HepG2 (cell line): Measurements from ENCODE around the gene SLC25A43. TPM values are rescaled to one million over a fixed set of nuclear protein-coding genes. Genes with fewer than 3 reads are reported as not detected.
A peak's percentile ranks its signal among the peaks of the same experiment; 100 is the strongest.

Experiments
- ATAC-seq: fragments of 200-7000 bp; cut with Tn5 transposase; 3 replicates; pipeline ENCODE4 v1.9.1; 2020; ENCODE audit warnings: mild to moderate bottlenecking, moderate library complexity
- BruUV-seq: library from RNA; stranded (reverse); fragments of 400-500 nt; replicated peaks from 2 replicates; lab custom pipeline; 2021; lab: Mats Ljungman, UMichigan
- CTCF ChIA-PET: fragments of 300-600 bp; formaldehyde crosslinking; extraction: SDS; loops from one replicate; lab custom pipeline; 2021; ENCODE audit warnings: low total read pairs, inconsistent platforms, low intra/inter-chr PET ratio; lab: Yijun Ruan, JAX
- POLR2A ChIA-PET: fragments of 350-600 bp; sonication (Branson Sonifier 250); formaldehyde crosslinking; loops from one replicate; lab custom pipeline; 2020; ENCODE audit warnings: antibody characterized with exemption, inconsistent platforms; lab: Yijun Ruan, JAX
- DNase-seq: peaks from one replicate; pipeline ENCODE4 v3.0.0-alpha.2; 2015; ENCODE audit warnings: low spot score
- FAIRE-seq: peaks from 3 replicates; lab custom pipeline; 2011; peaks lifted over from hg19 to GRCh38; lab: Jason Lieb, UNC
- H2AFZ ChIP-seq: one replicate; pipeline ENCODE4 v1.6.1; 2011; ENCODE audit warnings: low read length, inconsistent platforms
- H3K27ac ChIP-seq: fragments of 300-600 bp; 3 replicates; pipeline ENCODE4 v1.8.0; 2011; ENCODE audit warnings: mixed run types, mild to moderate bottlenecking, mixed read lengths, low read length, inconsistent platforms; ENCODE audit not compliant: insufficient read depth; ENCODE audit errors: extremely low read length
- H3K27me3 ChIP-seq, 2 experiments: fragments of 200-600 bp in 1 of 2; 2 replicates in 1 of 2; 3 replicates in 1 of 2; pipeline versions ENCODE4 v1.6.0 to v1.8.0; 2011; ENCODE audit warnings: low read length in 2 of 2, mild to moderate bottlenecking in 2 of 2, moderate library complexity in 2 of 2, inconsistent platforms in 1 of 2; ENCODE audit not compliant: insufficient read depth in 2 of 2, control insufficient read depth in 1 of 2
- H3K36me3 ChIP-seq, 2 experiments: fragments of 200-600 bp in 1 of 2; replicated peaks in 1 of 2; 2 replicates in 1 of 2; 3 replicates in 1 of 2; pipeline versions ENCODE4 v1.5.1 to v1.8.0; 2011; ENCODE audit warnings: low read length in 2 of 2, inconsistent platforms in 1 of 2; ENCODE audit not compliant: insufficient read depth in 2 of 2, control insufficient read depth in 1 of 2
- H3K4me1 ChIP-seq: 2 replicates; pipeline ENCODE4 v1.5.1; 2012; ENCODE audit warnings: low read length, inconsistent platforms; ENCODE audit not compliant: insufficient read depth
- H3K4me2 ChIP-seq: 2 replicates; pipeline ENCODE4 v1.6.0; 2011; ENCODE audit warnings: low read depth, low read length, inconsistent platforms
- H3K4me3 ChIP-seq, 3 experiments: fragments of 200-600 bp in 1 of 3; sonication (generic), shearing (Covaris generic) in 1 of 3; replicated peaks in 1 of 3; 2 replicates each; pipeline ENCODE4 v1.5.1; 2011 to 2016; ENCODE audit warnings: low read length in 3 of 3, inconsistent platforms in 2 of 3, low read depth in 2 of 3, mild to moderate bottlenecking in 2 of 3, control low read depth in 1 of 3, mixed read lengths in 1 of 3; ENCODE audit not compliant: insufficient read depth in 1 of 3
- H3K79me2 ChIP-seq: one replicate; pipeline ENCODE4 v1.6.1; 2011; ENCODE audit warnings: low read length, inconsistent platforms; ENCODE audit not compliant: insufficient read depth
- H3K9ac ChIP-seq: 2 replicates; pipeline ENCODE4 v1.6.0; 2011; ENCODE audit warnings: mild to moderate bottlenecking, low read depth, low read length, inconsistent platforms; ENCODE audit not compliant: insufficient read depth
- H3K9me3 ChIP-seq: 2 replicates; pipeline ENCODE4 v1.5.1; 2012; ENCODE audit warnings: mild to moderate bottlenecking, low read length
- H4K20me1 ChIP-seq: 2 replicates; pipeline ENCODE4 v1.6.0; 2011; ENCODE audit warnings: inconsistent platforms, mild to moderate bottlenecking, low read length, moderate library complexity; ENCODE audit not compliant: insufficient read depth
- DDIT3 ChIP-seq: sonication (generic); formaldehyde crosslinking; IDR thresholded peaks from 2 replicates; pipeline ENCODE4 v1.4.0; 2020; ENCODE audit warnings: mild to moderate bottlenecking, missing genetic modification reagents
- DPF2 ChIP-seq: sonication (generic); formaldehyde crosslinking; IDR thresholded peaks from 2 replicates; pipeline ENCODE4 v1.4.0; 2020; ENCODE audit warnings: mild to moderate bottlenecking, low read depth, missing genetic modification reagents, borderline replicate concordance
- ETS1 ChIP-seq: sonication (generic); formaldehyde crosslinking; IDR thresholded peaks from 2 replicates; pipeline ENCODE4 v1.4.0; 2020; ENCODE audit warnings: missing genetic modification reagents
- GRHL1 ChIP-seq: sonication (generic); formaldehyde crosslinking; conservative IDR thresholded peaks from 2 replicates; pipeline ENCODE4 v1.8.0; 2022; ENCODE audit warnings: missing genetic modification reagents
- HDAC6 ChIP-seq: fragments of 200-600 bp; sonication (generic); IDR thresholded peaks from 2 replicates; pipeline ENCODE4 v1.7.0; 2017; ENCODE audit warnings: mild to moderate bottlenecking, antibody characterized with exemption, low read length, low read depth
- IKZF4 ChIP-seq: sonication (generic); formaldehyde crosslinking; IDR thresholded peaks from 2 replicates; pipeline ENCODE4 v1.5.1; 2020; ENCODE audit warnings: borderline replicate concordance, mild to moderate bottlenecking, low read depth, missing genetic modification reagents; ENCODE audit errors: not compliant biosample characterization
- NAIF1 ChIP-seq: sonication (generic); formaldehyde crosslinking; IDR thresholded peaks from 2 replicates; pipeline ENCODE4 v1.5.0; 2020; ENCODE audit warnings: mild to moderate bottlenecking, missing genetic modification reagents, borderline replicate concordance
- NR1H2 ChIP-seq: sonication (generic); formaldehyde crosslinking; IDR thresholded peaks from 2 replicates; pipeline ENCODE4 v1.8.1; 2022; ENCODE audit warnings: low read depth, missing genetic modification reagents, borderline replicate concordance
- SRF ChIP-seq: IDR thresholded peaks from 2 replicates; pipeline ENCODE4 v1.6.1; 2011; ENCODE audit warnings: mild to moderate bottlenecking, low read depth, low read length, moderate library complexity
- TRIM22 ChIP-seq: fragments of 450-650 bp; IDR thresholded peaks from 2 replicates; pipeline ENCODE4 v1.6.1; 2017
- ZFAT ChIP-seq: sonication (generic); formaldehyde crosslinking; conservative IDR thresholded peaks from 2 replicates; pipeline ENCODE4 v1.8.1; 2023; ENCODE audit warnings: missing genetic modification reagents, inconsistent platforms
- ZFP36 ChIP-seq: fragments of 150-350 bp; IDR thresholded peaks from 2 replicates; pipeline ENCODE4 v1.6.1; 2018; ENCODE audit warnings: borderline replicate concordance, low read length, low read depth; ENCODE audit not compliant: partially characterized antibody
- ZNF431 ChIP-seq: sonication (generic); formaldehyde crosslinking; IDR thresholded peaks from 2 replicates; pipeline ENCODE4 v1.9.0; 2022; ENCODE audit warnings: missing genetic modification reagents, low read depth, mild to moderate bottlenecking, borderline replicate concordance
- ZNF775 ChIP-seq: sonication (generic); formaldehyde crosslinking; IDR thresholded peaks from 2 replicates; pipeline ENCODE4 v1.4.0; 2020; ENCODE audit warnings: missing genetic modification reagents, mild to moderate bottlenecking, moderate library complexity, borderline replicate concordance
- WGBS: methylation state at CpG from one replicate; pipeline ENCODE4 v1.1.6; 2017; ENCODE audit warnings: low lambda C conversion rate; 5-methylcytosine and 5-hydroxymethylcytosine counted together
- in situ Hi-C: cut with HindIII; loops from 2 replicates; pipeline ENCODE4 v1.10.0; 2017; ENCODE audit warnings: low pct_unique_long_range_greater_than_20kb; ENCODE audit not compliant: extremely low pct_ligation_motif_present
- intact Hi-C: fragments of 100-400 bp; cut with micrococcal nuclease; formaldehyde crosslinking; loops from one replicate; pipeline ENCODE4 v1.10.0; 2022; ENCODE audit not compliant: unreplicated experiment
- polyA plus RNA-seq, 8 experiments: library from polyadenylated mRNA; depleted of rRNA in 3 of 8; stranded (reverse) in 7 of 8; unstranded in 1 of 8; fragments of >200 nt; fragmentation: Illumina TruSeq in 4 of 8; extraction: Trizol in 4 of 8; gene quantifications; 2 replicates each; pipeline versions ENCODE4 v1.2.1 to v1.2.3, GENCODE V29; 2011 to 2016; ENCODE audit warnings: low read depth in 4 of 8, missing spikeins in 1 of 8, mixed read lengths in 1 of 8; ENCODE audit not compliant: insufficient read depth in 1 of 8
- total RNA-seq, 5 experiments: library from RNA; depleted of rRNA; stranded (reverse); fragments of >200 nt; fragmentation: Illumina TruSeq; extraction: Trizol; gene quantifications; 2 replicates each; pipeline ENCODE4 v1.2.3, GENCODE V29; 2016; ENCODE audit warnings: low read depth in 1 of 5

SLC25A43 gene
- total and polyA plus RNA-seq, 2 of the 13 experiments (the other 11 are each of a cell fraction or from before 2014, with no cell fraction given) = 5.8 to 13.2 TPM

- Histone ChIP-seq H3K9ac (no peak overlapping the region), H3K4me2 (no peak overlapping the region), H3K36me3 (no peaks in the 10 kb centered on the region), H2AFZ (no peak overlapping the region), H4K20me1 (no peaks in the 10 kb centered on the region), H3K27me3 (no peaks in the 10 kb centered on the region), H3K4me3 (no peak overlapping the region), H3K79me2 (no peaks in the 10 kb centered on the region), H3K4me1 (peaks cover 28% of the 10 kb centered on the region), H3K27ac (no peak overlapping the region), H3K9me3 (no peaks in the 10 kb centered on the region)
- in situ Hi-C loops (no loop called here), intact Hi-C loops (no loop called here)
- no peak for FAIRE-seq
- no peak for ATAC-seq
- BruUV-seq = no TSS peak
- WGBS = 42% methylated on average over 2 of the region's 2 CpGs
- DNase-seq = no peak
- CTCF ChIA-PET = no interaction called here
- TF ChIP-seq ZNF431 = peak; percentile 39; the same call in 1 of the 2 replicates
- TF ChIP-seq TRIM22 = no peak
- TF ChIP-seq DDIT3 = no peak
- POLR2A ChIA-PET = no interaction called here
Measured at GRCh38 chrX:119393144-119393543, 6.0 kb upstream of the SLC25A43 start.

- in situ Hi-C loops = no loop called here
- Histone ChIP-seq H4K20me1 (no peaks in the 10 kb centered on the region), H3K27ac (peak overlapping the region; percentile 65), H3K79me2 (peaks cover 6% of the 10 kb centered on the region), H2AFZ (no peak overlapping the region), H3K27me3 (no peaks in the 10 kb centered on the region), H3K9ac (peak overlapping the region; percentile 76), H3K9me3 (no peaks in the 10 kb centered on the region), H3K4me1 (peaks cover 27% of the 10 kb centered on the region), H3K4me3 (peak overlapping the region; percentile 60 to 71 (median 69); a peak in 5 of 6 replicates), H3K4me2 (peak overlapping the region; percentile 76), H3K36me3 (no peaks in the 10 kb centered on the region)
- POLR2A ChIA-PET = interaction anchor here (2.0 kb wide), 1 partner anchor 12 kb away, joined by 8 read pairs; no protein-coding TSS in a partner anchor
- WGBS = 0% methylated on average over 3 of the region's 3 CpGs
- DNase-seq (peak; percentile 7), ATAC-seq (peak; percentile 25), FAIRE-seq (peak; percentile 40)
- BruUV-seq = no TSS peak
- intact Hi-C loops = no loop called here
- CTCF ChIA-PET = no interaction called here
- TF ChIP-seq ZFP36 (peak; percentile 13), ZFAT (CRISPR knock-in tag) (no peak), NAIF1 (CRISPR knock-in tag) (no peak), SRF (no peak), ETS1 (CRISPR knock-in tag) (no peak), IKZF4 (CRISPR knock-in tag) (no peak), HDAC6 (no peak), GRHL1 (no peak), ZNF775 (CRISPR knock-in tag) (no peak), NR1H2 (CRISPR knock-in tag) (no peak), DPF2 (CRISPR knock-in tag) (no peak)
Measured at GRCh38 chrX:119398587-119398973, 556 bp upstream of the SLC25A43 start.
